HepG2 (cell line): Measurements from ENCODE around the gene IFT80. TPM values are rescaled to one million over a fixed set of nuclear protein-coding genes. Genes with fewer than 3 reads are reported as not detected.

Experiments used
- ATAC-seq: fragments of 200-7000 bp; cut with Tn5 transposase; 3 replicates; pipeline ENCODE4 v1.9.1; 2020; ENCODE audit warnings: mild to moderate bottlenecking, moderate library complexity
- BruUV-seq: library from RNA; stranded (reverse); fragments of 400-500 nt; replicated peaks from 2 replicates; lab custom pipeline; 2021; lab: Mats Ljungman, UMichigan
- CTCF ChIA-PET: fragments of 300-600 bp; formaldehyde crosslinking; extraction: SDS; loops from one replicate; lab custom pipeline; 2021; ENCODE audit warnings: low total read pairs, inconsistent platforms, low intra/inter-chr PET ratio; lab: Yijun Ruan, JAX
- POLR2A ChIA-PET: fragments of 350-600 bp; sonication (Branson Sonifier 250); formaldehyde crosslinking; loops from one replicate; lab custom pipeline; 2020; ENCODE audit warnings: antibody characterized with exemption, inconsistent platforms; lab: Yijun Ruan, JAX
- DNase-seq: peaks from one replicate; pipeline ENCODE4 v3.0.0-alpha.2; 2015; ENCODE audit warnings: low spot score
- FAIRE-seq: peaks from 3 replicates; lab custom pipeline; 2011; peaks lifted over from hg19 to GRCh38; lab: Jason Lieb, UNC
- H2AFZ ChIP-seq: one replicate; pipeline ENCODE4 v1.6.1; 2011; ENCODE audit warnings: low read length, inconsistent platforms
- H3K27ac ChIP-seq: fragments of 300-600 bp; 3 replicates; pipeline ENCODE4 v1.8.0; 2011; ENCODE audit warnings: mixed run types, mild to moderate bottlenecking, mixed read lengths, low read length, inconsistent platforms; ENCODE audit not compliant: insufficient read depth; ENCODE audit errors: extremely low read length
- H3K27me3 ChIP-seq, 2 experiments: fragments of 200-600 bp in 1 of 2; 2 replicates in 1 of 2; 3 replicates in 1 of 2; pipeline versions ENCODE4 v1.6.0 to v1.8.0; 2011; ENCODE audit warnings: low read length in 2 of 2, mild to moderate bottlenecking in 2 of 2, moderate library complexity in 2 of 2, inconsistent platforms in 1 of 2; ENCODE audit not compliant: insufficient read depth in 2 of 2, control insufficient read depth in 1 of 2
- H3K36me3 ChIP-seq, 2 experiments: fragments of 200-600 bp in 1 of 2; replicated peaks in 1 of 2; 2 replicates in 1 of 2; 3 replicates in 1 of 2; pipeline versions ENCODE4 v1.5.1 to v1.8.0; 2011; ENCODE audit warnings: low read length in 2 of 2, inconsistent platforms in 1 of 2; ENCODE audit not compliant: insufficient read depth in 2 of 2, control insufficient read depth in 1 of 2
- H3K4me1 ChIP-seq: 2 replicates; pipeline ENCODE4 v1.5.1; 2012; ENCODE audit warnings: low read length, inconsistent platforms; ENCODE audit not compliant: insufficient read depth
- H3K4me2 ChIP-seq: 2 replicates; pipeline ENCODE4 v1.6.0; 2011; ENCODE audit warnings: low read depth, low read length, inconsistent platforms
- H3K4me3 ChIP-seq, 3 experiments: fragments of 200-600 bp in 1 of 3; sonication (generic), shearing (Covaris generic) in 1 of 3; replicated peaks in 1 of 3; 2 replicates each; pipeline ENCODE4 v1.5.1; 2011 to 2016; ENCODE audit warnings: low read length in 3 of 3, inconsistent platforms in 2 of 3, low read depth in 2 of 3, mild to moderate bottlenecking in 2 of 3, control low read depth in 1 of 3, mixed read lengths in 1 of 3; ENCODE audit not compliant: insufficient read depth in 1 of 3
- H3K79me2 ChIP-seq: one replicate; pipeline ENCODE4 v1.6.1; 2011; ENCODE audit warnings: low read length, inconsistent platforms; ENCODE audit not compliant: insufficient read depth
- H3K9ac ChIP-seq: 2 replicates; pipeline ENCODE4 v1.6.0; 2011; ENCODE audit warnings: mild to moderate bottlenecking, low read depth, low read length, inconsistent platforms; ENCODE audit not compliant: insufficient read depth
- H3K9me3 ChIP-seq: 2 replicates; pipeline ENCODE4 v1.5.1; 2012; ENCODE audit warnings: mild to moderate bottlenecking, low read length
- H4K20me1 ChIP-seq: 2 replicates; pipeline ENCODE4 v1.6.0; 2011; ENCODE audit warnings: inconsistent platforms, mild to moderate bottlenecking, low read length, moderate library complexity; ENCODE audit not compliant: insufficient read depth
- FOSL2 ChIP-seq: sonication (generic); formaldehyde crosslinking; IDR thresholded peaks from 2 replicates; pipeline ENCODE4 v1.4.0; 2020; ENCODE audit warnings: missing genetic modification reagents
- HDAC1 ChIP-seq: sonication (generic); formaldehyde crosslinking; IDR thresholded peaks from 2 replicates; pipeline ENCODE4 v1.5.1; 2020; ENCODE audit warnings: mild to moderate bottlenecking, missing genetic modification reagents
- JARID2 ChIP-seq: sonication (generic); formaldehyde crosslinking; IDR thresholded peaks from 2 replicates; pipeline ENCODE4 v1.8.1; 2023; ENCODE audit warnings: missing genetic modification reagents, inconsistent platforms; ENCODE audit not compliant: insufficient replicate concordance
- NAIF1 ChIP-seq: sonication (generic); formaldehyde crosslinking; IDR thresholded peaks from 2 replicates; pipeline ENCODE4 v1.5.0; 2020; ENCODE audit warnings: mild to moderate bottlenecking, missing genetic modification reagents, borderline replicate concordance
- NCOA2 ChIP-seq: sonication (generic); formaldehyde crosslinking; IDR thresholded peaks from 2 replicates; pipeline ENCODE4 v1.8.0; 2022; ENCODE audit warnings: inconsistent platforms
- NFIC ChIP-seq: IDR thresholded peaks from 2 replicates; pipeline ENCODE4 v1.6.1; 2012; ENCODE audit warnings: mild to moderate bottlenecking, low read length, inconsistent platforms
- PHF20 ChIP-seq: sonication (generic); formaldehyde crosslinking; IDR thresholded peaks from 2 replicates; pipeline ENCODE4 v1.5.0; 2020; ENCODE audit warnings: mild to moderate bottlenecking, missing genetic modification reagents
- POGK ChIP-seq: sonication (generic); formaldehyde crosslinking; conservative IDR thresholded peaks from 2 replicates; pipeline ENCODE4 v1.8.0; 2022; ENCODE audit warnings: mild to moderate bottlenecking, moderate library complexity, missing genetic modification reagents
- SAP130 ChIP-seq: IDR thresholded peaks from 2 replicates; pipeline ENCODE4 v1.6.1; 2016; ENCODE audit warnings: low read depth
- SMAD1 ChIP-seq: sonication (generic); formaldehyde crosslinking; IDR thresholded peaks from 2 replicates; pipeline ENCODE4 v1.4.0; 2020; ENCODE audit warnings: missing genetic modification reagents, low read depth, mild to moderate bottlenecking, borderline replicate concordance
- ZNF513 ChIP-seq: sonication (generic); formaldehyde crosslinking; conservative IDR thresholded peaks from 2 replicates; pipeline ENCODE4 v1.5.0; 2020; ENCODE audit warnings: missing genetic modification reagents
- ZNF563 ChIP-seq: sonication (generic); formaldehyde crosslinking; IDR thresholded peaks from 2 replicates; pipeline ENCODE4 v1.8.0; 2022; ENCODE audit warnings: mild to moderate bottlenecking, moderate library complexity, missing genetic modification reagents
- ZNF747 ChIP-seq: sonication (generic); formaldehyde crosslinking; IDR thresholded peaks from 2 replicates; pipeline ENCODE4 v1.8.1; 2023; ENCODE audit warnings: missing genetic modification reagents, mild to moderate bottlenecking, borderline replicate concordance
- in situ Hi-C: cut with HindIII; loops from 2 replicates; pipeline ENCODE4 v1.10.0; 2017; ENCODE audit warnings: low pct_unique_long_range_greater_than_20kb; ENCODE audit not compliant: extremely low pct_ligation_motif_present
- intact Hi-C: fragments of 100-400 bp; cut with micrococcal nuclease; formaldehyde crosslinking; loops from one replicate; pipeline ENCODE4 v1.10.0; 2022; ENCODE audit not compliant: unreplicated experiment
- polyA plus RNA-seq, 8 experiments: library from polyadenylated mRNA; depleted of rRNA in 3 of 8; stranded (reverse) in 7 of 8; unstranded in 1 of 8; fragments of >200 nt; fragmentation: Illumina TruSeq in 4 of 8; extraction: Trizol in 4 of 8; gene quantifications; 2 replicates each; pipeline versions ENCODE4 v1.2.1 to v1.2.3, GENCODE V29; 2011 to 2016; ENCODE audit warnings: low read depth in 4 of 8, missing spikeins in 1 of 8, mixed read lengths in 1 of 8; ENCODE audit not compliant: insufficient read depth in 1 of 8
- total RNA-seq, 5 experiments: library from RNA; depleted of rRNA; stranded (reverse); fragments of >200 nt; fragmentation: Illumina TruSeq; extraction: Trizol; gene quantifications; 2 replicates each; pipeline ENCODE4 v1.2.3, GENCODE V29; 2016; ENCODE audit warnings: low read depth in 1 of 5
- TF ChIP-seq, protein P1 (sequence below): sonication (generic); formaldehyde crosslinking; IDR thresholded peaks from 2 replicates; pipeline ENCODE4 v1.8.1; 2023; ENCODE audit warnings: missing genetic modification reagents, inconsistent platforms, borderline replicate concordance
- TF ChIP-seq, protein P2 (sequence below): IDR thresholded peaks from 2 replicates; pipeline ENCODE4 v1.6.1; 2016; ENCODE audit warnings: low read depth, missing genetic modification reagents, missing compliant biosample characterization

The IFT80 gene
- total and polyA plus RNA-seq, 2 of the 13 experiments (the other 11 are each of a cell fraction or from before 2014, with no cell fraction given): 11.4 to 15.7 TPM

DNA sequence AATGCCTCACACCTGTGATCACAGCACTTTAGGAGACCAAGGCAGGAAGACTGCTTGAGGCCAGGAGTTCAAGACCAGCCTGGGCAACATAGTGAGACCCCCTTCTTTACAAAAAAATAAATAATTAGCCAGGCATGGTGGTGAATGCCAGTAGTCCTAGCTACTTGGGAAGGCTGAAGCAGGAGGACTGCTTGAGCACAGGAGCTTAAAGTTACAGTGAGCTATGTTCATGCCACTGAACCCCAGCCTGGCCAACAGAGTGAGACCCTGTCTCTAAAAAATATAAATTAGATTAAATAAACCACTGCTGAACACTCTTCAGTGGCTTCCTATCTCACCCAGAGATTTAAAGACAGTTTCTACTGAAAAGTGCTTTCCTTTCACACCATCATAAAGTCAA, 6.2 kb downstream of the IFT80 start:
- Histone ChIP-seq H3K4me3 (no peak overlapping the region), H3K36me3 (no peaks in the 10 kb centered on the region), H2AFZ (no peak overlapping the region), H3K27me3 (no peaks in the 10 kb centered on the region), H4K20me1 (no peaks in the 10 kb centered on the region), H3K9ac (no peak overlapping the region), H3K4me2 (no peak overlapping the region), H3K9me3 (no peaks in the 10 kb centered on the region), H3K79me2 (peaks cover 6% of the 10 kb centered on the region), H3K4me1 (peaks cover 9% of the 10 kb centered on the region), H3K27ac (no peak overlapping the region)
- no peak for DNase-seq
- intact Hi-C loops (no loop called here), in situ Hi-C loops (no loop called here)
- CTCF ChIA-PET: no interaction called here
- no peak for FAIRE-seq
- POLR2A ChIA-PET: no interaction called here
- no TSS peak for BruUV-seq
- ATAC-seq: no peak
- no peak for TF ChIP-seq NAIF1 (CRISPR knock-in tag)
- TF ChIP-seq POGK: no peak
- TF ChIP-seq, protein P1, sequence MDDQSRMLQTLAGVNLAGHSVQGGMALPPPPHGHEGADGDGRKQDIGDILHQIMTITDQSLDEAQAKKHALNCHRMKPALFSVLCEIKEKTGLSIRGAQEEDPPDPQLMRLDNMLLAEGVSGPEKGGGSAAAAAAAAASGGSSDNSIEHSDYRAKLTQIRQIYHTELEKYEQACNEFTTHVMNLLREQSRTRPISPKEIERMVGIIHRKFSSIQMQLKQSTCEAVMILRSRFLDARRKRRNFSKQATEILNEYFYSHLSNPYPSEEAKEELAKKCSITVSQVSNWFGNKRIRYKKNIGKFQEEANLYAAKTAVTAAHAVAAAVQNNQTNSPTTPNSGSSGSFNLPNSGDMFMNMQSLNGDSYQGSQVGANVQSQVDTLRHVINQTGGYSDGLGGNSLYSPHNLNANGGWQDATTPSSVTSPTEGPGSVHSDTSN (CRISPR knock-in tag): no peak
- TF ChIP-seq ZNF513 (CRISPR knock-in tag): no peak
- no peak for TF ChIP-seq ZNF747 (CRISPR knock-in tag)
- TF ChIP-seq NCOA2 (CRISPR knock-in tag): no peak
- no peak for TF ChIP-seq JARID2 (CRISPR knock-in tag)
- no peak for TF ChIP-seq FOSL2
- TF ChIP-seq NFIC: no peak
- TF ChIP-seq PHF20 (CRISPR knock-in tag): no peak
- TF ChIP-seq ZNF563 (CRISPR knock-in tag): no peak
- TF ChIP-seq, protein P2, sequence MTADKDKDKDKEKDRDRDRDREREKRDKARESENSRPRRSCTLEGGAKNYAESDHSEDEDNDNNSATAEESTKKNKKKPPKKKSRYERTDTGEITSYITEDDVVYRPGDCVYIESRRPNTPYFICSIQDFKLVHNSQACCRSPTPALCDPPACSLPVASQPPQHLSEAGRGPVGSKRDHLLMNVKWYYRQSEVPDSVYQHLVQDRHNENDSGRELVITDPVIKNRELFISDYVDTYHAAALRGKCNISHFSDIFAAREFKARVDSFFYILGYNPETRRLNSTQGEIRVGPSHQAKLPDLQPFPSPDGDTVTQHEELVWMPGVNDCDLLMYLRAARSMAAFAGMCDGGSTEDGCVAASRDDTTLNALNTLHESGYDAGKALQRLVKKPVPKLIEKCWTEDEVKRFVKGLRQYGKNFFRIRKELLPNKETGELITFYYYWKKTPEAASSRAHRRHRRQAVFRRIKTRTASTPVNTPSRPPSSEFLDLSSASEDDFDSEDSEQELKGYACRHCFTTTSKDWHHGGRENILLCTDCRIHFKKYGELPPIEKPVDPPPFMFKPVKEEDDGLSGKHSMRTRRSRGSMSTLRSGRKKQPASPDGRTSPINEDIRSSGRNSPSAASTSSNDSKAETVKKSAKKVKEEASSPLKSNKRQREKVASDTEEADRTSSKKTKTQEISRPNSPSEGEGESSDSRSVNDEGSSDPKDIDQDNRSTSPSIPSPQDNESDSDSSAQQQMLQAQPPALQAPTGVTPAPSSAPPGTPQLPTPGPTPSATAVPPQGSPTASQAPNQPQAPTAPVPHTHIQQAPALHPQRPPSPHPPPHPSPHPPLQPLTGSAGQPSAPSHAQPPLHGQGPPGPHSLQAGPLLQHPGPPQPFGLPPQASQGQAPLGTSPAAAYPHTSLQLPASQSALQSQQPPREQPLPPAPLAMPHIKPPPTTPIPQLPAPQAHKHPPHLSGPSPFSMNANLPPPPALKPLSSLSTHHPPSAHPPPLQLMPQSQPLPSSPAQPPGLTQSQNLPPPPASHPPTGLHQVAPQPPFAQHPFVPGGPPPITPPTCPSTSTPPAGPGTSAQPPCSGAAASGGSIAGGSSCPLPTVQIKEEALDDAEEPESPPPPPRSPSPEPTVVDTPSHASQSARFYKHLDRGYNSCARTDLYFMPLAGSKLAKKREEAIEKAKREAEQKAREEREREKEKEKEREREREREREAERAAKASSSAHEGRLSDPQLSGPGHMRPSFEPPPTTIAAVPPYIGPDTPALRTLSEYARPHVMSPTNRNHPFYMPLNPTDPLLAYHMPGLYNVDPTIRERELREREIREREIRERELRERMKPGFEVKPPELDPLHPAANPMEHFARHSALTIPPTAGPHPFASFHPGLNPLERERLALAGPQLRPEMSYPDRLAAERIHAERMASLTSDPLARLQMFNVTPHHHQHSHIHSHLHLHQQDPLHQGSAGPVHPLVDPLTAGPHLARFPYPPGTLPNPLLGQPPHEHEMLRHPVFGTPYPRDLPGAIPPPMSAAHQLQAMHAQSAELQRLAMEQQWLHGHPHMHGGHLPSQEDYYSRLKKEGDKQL (CRISPR knock-in tag): no peak
- no peak for TF ChIP-seq SAP130 (CRISPR knock-in tag)
- TF ChIP-seq SMAD1 (CRISPR knock-in tag): no peak
- TF ChIP-seq HDAC1 (CRISPR knock-in tag): no peak
